ENCODE results near the gene MSRB1. TPM values are rescaled to one million over a fixed set of nuclear protein-coding genes. Genes with fewer than 3 reads are reported as not detected.
A peak's percentile ranks its signal among the peaks of the same experiment; 100 is the strongest.

Gene MSRB1
- total RNA-seq, 4 donors from 2014 or later: 16.7 to 40.7 (median 35.2) TPM

DNA sequence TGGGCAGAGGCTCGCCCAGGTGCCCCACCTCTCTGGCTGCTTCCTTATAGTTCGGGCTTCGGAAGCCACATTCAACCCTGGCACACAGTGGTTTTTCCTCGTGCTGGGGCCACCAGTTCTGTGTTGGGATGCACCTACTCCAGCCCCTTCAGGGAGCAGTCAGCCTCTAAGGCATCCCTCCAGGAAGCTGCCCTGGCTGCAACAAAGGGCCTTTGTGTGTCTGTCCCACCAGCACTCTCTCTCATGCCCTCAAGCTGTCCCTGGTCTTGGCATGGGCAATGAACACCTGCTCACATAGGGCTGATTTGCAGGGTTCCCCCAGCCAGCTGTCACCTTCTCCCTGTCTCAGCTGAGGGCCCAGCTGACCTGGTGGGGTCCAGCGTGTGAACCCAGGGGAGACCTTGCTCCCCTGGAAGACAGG is 39.0 kb upstream of the MSRB1 start:
- TF ChIP-seq, protein P1, sequence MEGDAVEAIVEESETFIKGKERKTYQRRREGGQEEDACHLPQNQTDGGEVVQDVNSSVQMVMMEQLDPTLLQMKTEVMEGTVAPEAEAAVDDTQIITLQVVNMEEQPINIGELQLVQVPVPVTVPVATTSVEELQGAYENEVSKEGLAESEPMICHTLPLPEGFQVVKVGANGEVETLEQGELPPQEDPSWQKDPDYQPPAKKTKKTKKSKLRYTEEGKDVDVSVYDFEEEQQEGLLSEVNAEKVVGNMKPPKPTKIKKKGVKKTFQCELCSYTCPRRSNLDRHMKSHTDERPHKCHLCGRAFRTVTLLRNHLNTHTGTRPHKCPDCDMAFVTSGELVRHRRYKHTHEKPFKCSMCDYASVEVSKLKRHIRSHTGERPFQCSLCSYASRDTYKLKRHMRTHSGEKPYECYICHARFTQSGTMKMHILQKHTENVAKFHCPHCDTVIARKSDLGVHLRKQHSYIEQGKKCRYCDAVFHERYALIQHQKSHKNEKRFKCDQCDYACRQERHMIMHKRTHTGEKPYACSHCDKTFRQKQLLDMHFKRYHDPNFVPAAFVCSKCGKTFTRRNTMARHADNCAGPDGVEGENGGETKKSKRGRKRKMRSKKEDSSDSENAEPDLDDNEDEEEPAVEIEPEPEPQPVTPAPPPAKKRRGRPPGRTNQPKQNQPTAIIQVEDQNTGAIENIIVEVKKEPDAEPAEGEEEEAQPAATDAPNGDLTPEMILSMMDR (IDR thresholded peaks at IDR 0.05 in 4 of 5, conservative IDR thresholded peaks at IDR 0.05 in 1 of 5): no peak
- TF ChIP-seq POLR2A (IDR thresholded peaks at IDR 0.05): no peak
- intact Hi-C loops (cut with DNase I; ENCODE audit: low total_unique reads): loop anchor here (10.0 kb wide), 1 partner anchor 367 kb away; the partner anchor contains the start of genes CRAMP1 and IFT140
- in situ Hi-C loops (cut with MboI; ENCODE audit: low sequenced_read_pairs in 4 of 4): no loop called here
- H3K4me1 ChIP-seq: peaks cover 16 to 25% of the 10 kb centered on the region in 2 donors
- DNase-seq (no peak), ATAC-seq (no peak)
- peaks cover 0 to 36% of the 10 kb centered on the region in 2 donors for H3K36me3 ChIP-seq
- no peaks in the 10 kb centered on the region for H3K9me3 ChIP-seq
- no peak overlapping the region for H3K4me3 ChIP-seq
- H3K27me3 ChIP-seq: no peaks in the 10 kb centered on the region
- no peak overlapping the region for H3K27ac ChIP-seq

DNA sequence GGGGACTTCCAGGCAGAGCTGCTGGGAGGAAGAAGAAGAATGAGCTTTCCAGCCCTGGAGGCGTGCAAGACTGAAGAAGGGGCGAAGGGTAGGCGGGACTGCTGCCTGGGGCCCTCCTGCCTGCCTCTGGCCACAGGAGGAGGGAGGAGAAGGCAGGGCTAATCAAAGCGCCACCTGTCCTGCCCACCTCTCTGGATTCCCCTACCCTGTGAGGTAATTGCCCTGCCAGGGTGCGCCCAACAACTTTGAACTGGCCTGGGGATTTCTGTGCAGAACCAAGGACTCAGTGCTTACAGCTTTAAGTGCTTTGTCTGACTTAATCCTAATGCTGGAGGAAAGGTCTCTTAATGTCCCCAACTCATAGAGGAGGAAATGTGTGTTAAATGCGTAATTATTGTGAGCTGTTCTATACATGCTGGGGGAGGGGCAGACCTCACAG is 38.4 kb upstream of the MSRB1 start, which contains the start of gene NOXO1:
Gene NOXO1, minus strand, starts transcription at position 72 of the 439 bp plus-strand sequence. CDS start 290 bp downstream, outside the sequence.
- H3K4me1 ChIP-seq: peaks cover 16 to 25% of the 10 kb centered on the region in 2 donors
- TF ChIP-seq, protein P1 (IDR thresholded peaks at IDR 0.05 in 4 of 5, conservative IDR thresholded peaks at IDR 0.05 in 1 of 5): no peak
- no peak for TF ChIP-seq POLR2A (IDR thresholded peaks at IDR 0.05)

DNA sequence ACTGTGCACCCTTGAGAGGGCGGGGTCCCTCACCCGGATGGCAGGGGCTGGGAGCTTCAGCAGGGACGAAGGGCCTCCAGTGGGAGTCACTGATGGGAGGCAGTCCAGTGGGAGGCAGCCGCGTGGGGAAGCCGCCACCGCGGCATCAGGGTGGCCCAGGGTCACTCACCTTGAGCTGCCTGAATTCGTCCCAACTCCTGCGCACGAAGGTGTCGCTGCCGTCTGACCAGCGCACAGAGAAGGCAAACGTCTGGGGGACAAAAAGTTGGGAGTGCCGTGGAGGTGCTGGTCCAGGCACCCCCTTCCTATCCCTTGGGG is 37.7 kb upstream of the MSRB1 start:
- intact Hi-C loops (cut with DNase I; ENCODE audit: low total_unique reads) (loop anchor here (10.0 kb wide), 1 partner anchor 366 kb away; the partner anchor contains the start of genes CRAMP1 and IFT140), in situ Hi-C loops (cut with MboI; ENCODE audit: low sequenced_read_pairs in 4 of 4) (no loop called here)
- Histone ChIP-seq H3K27ac (no peak overlapping the region), H3K36me3 (peaks cover 0 to 36% of the 10 kb centered on the region in 2 donors), H3K9me3 (no peaks in the 10 kb centered on the region), H3K4me1 (peaks cover 16 to 25% of the 10 kb centered on the region in 2 donors), H3K27me3 (no peaks in the 10 kb centered on the region), H3K4me3 (no peak overlapping the region)
- DNase-seq (no peak), ATAC-seq (no peak)
- TF ChIP-seq POLR2A (IDR thresholded peaks at IDR 0.05): no peak
- TF ChIP-seq, protein P1 (IDR thresholded peaks at IDR 0.05 in 4 of 5, conservative IDR thresholded peaks at IDR 0.05 in 1 of 5): no peak

More for the DNA sequence above, 38.4 kb upstream of the MSRB1 start, which contains the start of gene NOXO1:
- in situ Hi-C loops (cut with MboI; ENCODE audit: low sequenced_read_pairs in 4 of 4) (no loop called here), intact Hi-C loops (cut with DNase I; ENCODE audit: low total_unique reads) (loop anchor here (10.0 kb wide), 1 partner anchor 367 kb away; the partner anchor contains the start of genes CRAMP1 and IFT140)
- Histone ChIP-seq H3K27me3 (no peaks in the 10 kb centered on the region), H3K9me3 (no peaks in the 10 kb centered on the region), H3K4me3 (no peak within 1 kb of the TSS), H3K27ac (no peak within 1 kb of the TSS), H3K36me3 (peaks cover 0 to 36% of the 10 kb centered on the region in 2 donors)
- DNase-seq: no peak
- no peak for ATAC-seq

DNA sequence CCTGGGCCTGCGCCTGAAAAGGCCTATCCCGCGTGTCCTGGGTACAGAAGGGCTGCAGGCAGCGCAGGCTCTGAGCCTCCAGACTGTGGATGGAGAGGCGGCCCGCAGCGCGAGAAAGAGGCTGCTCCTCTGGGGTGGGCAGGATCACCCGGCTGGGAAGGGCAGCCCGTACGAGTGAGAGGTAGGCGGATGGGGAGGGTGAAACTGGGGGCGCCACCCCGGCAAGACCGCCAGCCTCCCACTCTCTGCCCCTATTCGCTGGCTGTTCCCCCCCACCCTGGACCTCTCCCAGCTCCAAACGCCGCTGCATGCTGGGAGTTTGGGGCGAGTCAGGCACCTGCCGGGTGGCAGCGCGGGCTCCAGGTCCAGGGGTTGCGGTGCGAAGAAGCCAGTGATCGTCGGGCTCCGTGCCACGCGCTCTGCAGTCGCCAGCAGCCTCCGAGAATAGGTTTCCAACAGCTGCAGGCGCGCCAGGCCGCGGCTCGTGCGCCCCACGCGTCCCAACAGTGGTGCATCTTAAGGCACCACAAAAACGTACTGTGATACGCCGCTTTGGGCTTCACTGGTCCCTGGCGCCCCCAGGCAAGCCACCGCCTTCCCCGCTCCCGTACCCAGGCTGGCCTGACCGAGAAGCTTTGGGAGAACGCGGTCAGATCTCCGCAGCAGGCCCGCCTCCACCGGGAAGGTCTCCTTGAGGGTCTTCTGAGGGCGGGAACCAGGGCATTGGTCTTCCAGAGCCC is 37.2 kb upstream of the MSRB1 start:
- DNase-seq: peak in 1 of 2 donors; percentile 64
- peaks cover 13 to 21% of the 10 kb centered on the region in 2 donors for H3K4me1 ChIP-seq
- in situ Hi-C loops (cut with MboI; ENCODE audit: low sequenced_read_pairs in 4 of 4) (no loop called here), intact Hi-C loops (cut with DNase I; ENCODE audit: low total_unique reads) (loop anchor here (10.0 kb wide), 1 partner anchor 365 kb away; the partner anchor contains the start of genes CRAMP1 and IFT140)
- H3K27ac ChIP-seq: no peak overlapping the region
- H3K27me3 ChIP-seq: no peaks in the 10 kb centered on the region
- no peak for ATAC-seq
- no peak for TF ChIP-seq POLR2A (IDR thresholded peaks at IDR 0.05)
- TF ChIP-seq, protein P1 (IDR thresholded peaks at IDR 0.05 in 4 of 5, conservative IDR thresholded peaks at IDR 0.05 in 1 of 5): no peak
- peaks cover 0 to 37% of the 10 kb centered on the region in 2 donors for H3K36me3 ChIP-seq
- no peaks in the 10 kb centered on the region for H3K9me3 ChIP-seq
- no peak overlapping the region for H3K4me3 ChIP-seq
